Activated T-cell treated with anti-CD3 and anti-CD28 coated beads, Interleukin-2, amount 50 U/mL, for 1 hour (primary cell): Measurements from ENCODE around the gene KLHL12.

ENCODE experiments used
- DNase-seq: peaks from one replicate; pipeline ENCODE4 v3.0.0-alpha.2; 2020

The KLHL12 gene

GRCh38 chr1:202926581-202927491 lies at the start of gene KLHL12:
Gene KLHL12, minus strand, starts transcription at chr1:202927234. Its CDS starts 2,072 bp downstream, at chr1:202925162.
- peak; percentile 95 for DNase-seq

DNA sequence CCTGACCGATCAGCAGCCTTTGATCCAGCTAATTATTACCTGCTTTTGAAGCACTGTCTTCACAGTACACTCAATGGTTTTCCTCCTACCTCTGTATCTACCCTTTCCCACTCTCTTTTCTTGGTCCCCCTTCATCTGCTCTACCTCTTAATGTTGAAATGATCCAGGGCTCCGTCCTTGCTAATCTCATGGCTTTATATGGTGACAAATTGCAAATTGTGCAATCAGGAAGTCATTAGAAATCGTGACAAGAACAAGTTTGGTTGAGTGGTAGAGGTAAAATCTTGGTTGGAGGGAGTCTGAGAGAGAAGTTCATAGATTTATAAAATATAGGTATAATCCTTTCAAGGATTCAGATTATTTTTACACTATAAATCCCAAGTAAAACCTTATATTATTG lies 49.6 kb upstream of the KLHL12 start:
- no peak for DNase-seq

- no peak for DNase-seq
Observed at GRCh38 chr1:202974856-202975255, 47.8 kb upstream of the KLHL12 start.

DNA sequence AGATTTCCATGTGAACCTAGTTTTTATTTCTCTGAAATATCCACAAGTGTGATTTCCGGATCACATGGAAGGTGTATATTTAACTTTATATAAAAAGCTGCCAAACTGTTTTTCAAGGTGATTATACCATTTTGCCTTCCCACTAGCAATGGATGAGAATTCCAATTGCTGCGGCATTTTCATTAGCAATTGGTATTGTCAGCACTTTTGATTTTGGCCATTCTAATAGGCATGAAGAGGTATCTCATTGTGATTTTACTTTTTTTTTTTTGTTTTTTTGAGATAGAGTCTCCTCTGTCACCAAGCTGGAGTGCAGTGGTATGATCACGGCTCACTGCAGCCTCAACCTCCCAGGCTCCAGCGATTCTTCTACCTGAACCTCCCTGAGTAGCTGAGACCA lies 45.0 kb upstream of the KLHL12 start:
- DNase-seq: no peak

- DNase-seq: no peak
Observed at GRCh38 chr1:202968895-202969295, 41.9 kb upstream of the KLHL12 start.

DNA sequence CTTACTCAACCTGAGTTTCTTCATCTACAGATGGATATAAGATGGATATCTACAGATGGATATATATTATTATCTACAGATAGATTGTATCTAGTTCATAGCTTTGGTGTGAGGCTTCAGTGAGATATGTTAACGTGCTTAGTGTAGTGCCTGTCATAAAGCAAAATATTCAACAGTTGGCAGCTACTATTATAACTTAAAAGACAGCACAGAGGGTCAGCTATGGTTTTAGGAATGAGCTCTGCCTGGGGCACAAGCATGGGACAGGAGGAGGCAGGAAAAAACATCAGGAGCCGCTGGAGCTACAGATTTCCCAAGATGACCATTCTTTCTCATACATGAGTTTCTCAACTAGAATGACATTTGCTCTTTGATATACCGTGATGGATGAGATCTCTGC lies 41.3 kb upstream of the KLHL12 start:
- no peak for DNase-seq

DNA sequence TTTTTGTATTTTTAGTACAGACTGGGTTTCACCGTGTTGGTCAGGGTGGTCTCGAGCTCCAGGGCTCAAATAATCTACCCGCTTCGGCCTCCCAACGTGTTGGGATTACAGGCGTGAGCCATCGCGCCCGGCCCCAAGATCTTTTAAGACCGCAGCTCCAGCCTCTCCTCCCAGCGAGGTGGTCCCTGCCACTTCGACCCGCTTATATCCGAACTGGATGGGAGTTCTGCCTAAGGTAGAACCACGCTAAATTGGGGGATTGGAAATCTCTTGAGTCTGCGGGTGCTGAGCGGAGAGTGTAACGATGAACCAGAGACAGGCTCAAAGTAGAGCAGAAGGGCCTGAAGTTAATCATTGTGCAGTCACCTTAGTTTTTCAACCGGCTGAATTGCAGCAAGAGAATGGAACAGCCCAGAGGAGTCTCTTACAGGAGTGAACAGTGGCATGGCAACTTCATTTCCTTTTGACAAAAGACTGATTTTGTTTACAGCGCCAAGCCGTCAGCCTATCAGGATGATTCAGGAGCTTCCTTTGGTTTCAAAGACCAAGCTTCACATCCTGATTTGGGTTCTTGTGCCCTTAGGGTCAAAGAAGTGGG lies 40.7 kb upstream of the KLHL12 start:
- DNase-seq: no peak

DNA sequence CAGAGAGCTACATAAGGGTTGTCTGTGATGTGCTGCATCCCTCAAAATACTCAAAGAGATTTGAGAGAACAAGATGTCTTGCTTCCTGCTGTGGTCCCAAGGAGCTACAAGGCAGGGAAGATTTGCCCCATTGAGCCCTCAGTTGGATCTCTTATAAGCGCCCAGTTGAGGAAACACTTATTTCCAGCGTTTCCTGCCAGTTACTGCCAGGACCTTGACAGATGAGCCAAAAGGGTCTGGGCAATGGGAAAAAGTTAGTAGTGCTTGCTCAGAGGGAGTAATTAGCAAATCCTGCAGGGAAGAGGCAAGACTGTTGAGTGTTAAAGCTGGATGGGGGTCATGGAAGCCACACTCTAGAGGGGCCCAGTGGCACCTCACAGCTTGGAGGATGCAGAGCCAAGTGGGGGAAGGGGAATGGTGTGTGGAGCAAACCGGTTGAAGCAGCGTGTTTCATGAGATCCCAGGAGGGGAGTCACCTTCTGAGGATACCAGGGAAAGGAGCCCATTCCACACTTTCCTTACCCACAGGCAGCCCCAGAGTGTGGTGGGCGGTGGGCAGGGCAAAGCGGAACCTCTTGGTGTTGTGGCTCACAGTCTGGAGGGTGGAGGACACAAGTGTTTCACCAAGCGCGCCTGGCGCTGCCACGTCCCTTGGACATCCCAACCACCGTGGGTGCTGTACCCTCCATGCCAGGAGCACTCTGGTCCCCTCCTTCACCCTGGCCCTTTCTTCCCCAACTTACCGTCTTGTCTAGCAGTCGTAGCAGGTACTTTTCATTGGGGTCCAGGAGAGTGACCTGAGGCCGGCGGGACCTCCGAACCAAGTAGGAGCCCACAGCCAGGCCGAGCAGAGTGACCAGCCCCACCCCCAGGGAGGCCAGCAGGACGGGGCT lies 39.2 kb upstream of the KLHL12 start:
- no peak for DNase-seq

GRCh38 chr1:202965422-202965821 lies 38.4 kb upstream of the KLHL12 start:
- DNase-seq: no peak

GRCh38 chr1:202964791-202965410 lies 37.9 kb upstream of the KLHL12 start:
- DNase-seq: no peak

DNA sequence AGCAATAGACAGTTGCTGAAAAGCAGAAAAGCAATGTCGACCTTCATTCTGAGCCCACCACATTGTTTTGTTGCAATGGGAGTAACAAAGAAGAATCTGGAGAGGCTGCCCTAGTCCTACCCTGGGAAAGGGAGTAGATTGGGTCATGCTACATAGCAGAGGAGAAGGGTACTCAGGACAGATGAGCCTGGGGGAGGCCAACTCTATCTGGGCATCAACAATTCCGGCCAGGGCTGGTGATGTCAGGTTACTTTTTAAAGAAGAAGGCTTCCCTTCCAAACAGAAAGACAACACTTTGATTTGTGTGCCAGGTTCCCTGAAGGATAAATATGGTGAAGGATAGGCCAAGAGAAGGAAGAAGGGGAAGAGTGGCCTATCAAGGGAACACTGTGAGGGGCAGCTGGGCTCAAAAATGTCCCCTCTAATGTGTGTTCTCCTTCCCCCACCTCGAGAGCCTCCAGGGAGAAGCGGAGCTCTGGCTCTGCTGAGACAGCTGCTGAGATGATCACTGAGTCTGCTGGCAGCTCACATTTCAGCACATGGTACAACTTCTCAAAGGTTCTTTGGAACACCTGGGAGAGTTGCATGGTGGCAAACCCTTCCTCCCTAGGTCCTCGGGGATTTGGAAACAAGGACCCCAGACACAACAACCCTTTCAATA lies 34.3 kb upstream of the KLHL12 start:
- no peak for DNase-seq

DNA sequence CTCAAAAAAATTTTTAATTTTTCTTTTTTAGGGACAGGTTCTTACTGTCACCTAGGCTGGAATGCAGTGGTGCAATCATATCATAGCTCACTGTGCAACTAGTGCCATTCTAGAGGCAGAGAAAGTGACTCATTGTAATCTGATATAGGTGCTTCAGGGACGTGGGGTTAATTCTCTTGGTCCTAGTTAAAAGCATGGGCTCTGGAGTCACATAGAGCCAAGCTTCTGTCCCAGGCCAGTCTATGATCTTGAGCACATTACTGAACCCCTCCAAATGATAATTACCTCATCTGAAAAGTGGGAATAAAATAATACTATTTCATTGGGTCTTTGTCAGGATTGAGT lies 32.2 kb upstream of the KLHL12 start:
- no peak for DNase-seq

GRCh38 chr1:202958544-202959275 lies 31.7 kb upstream of the KLHL12 start:
- DNase-seq: no peak

- DNase-seq: peak; percentile 97
Observed at GRCh38 chr1:202957733-202958543, 30.9 kb upstream of the KLHL12 start, which contains the start of gene ADIPOR1. Gene ADIPOR1, minus strand, starts transcription at chr1:202958312. Its CDS starts 7,242 bp downstream, at chr1:202951070.

- no peak for DNase-seq
Observed at GRCh38 chr1:202956969-202957368, 29.9 kb upstream of the KLHL12 start.

- DNase-seq: no peak
Observed at GRCh38 chr1:202954057-202954745, 27.2 kb upstream of the KLHL12 start.

DNA sequence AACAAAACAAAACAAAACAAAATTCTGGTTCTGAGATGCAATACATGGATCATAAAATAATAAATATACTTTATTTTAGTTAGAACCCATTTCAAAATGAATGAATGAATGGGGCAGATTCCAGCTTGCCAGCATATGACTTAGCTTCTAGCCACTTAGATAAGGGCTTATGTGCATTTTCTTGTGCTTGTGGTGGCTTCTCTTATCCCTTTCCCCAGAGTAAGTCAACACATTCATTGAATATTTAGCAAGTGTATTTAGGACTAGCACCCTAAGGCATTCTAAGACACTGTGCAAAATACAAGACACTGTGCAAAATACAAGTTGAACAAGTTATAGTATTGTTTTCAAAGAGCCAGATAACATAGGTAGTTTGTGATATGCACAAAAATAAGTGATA lies 26.4 kb upstream of the KLHL12 start:
- no peak for DNase-seq

GRCh38 chr1:202952818-202953217 lies 25.8 kb upstream of the KLHL12 start:
- DNase-seq: no peak

DNA sequence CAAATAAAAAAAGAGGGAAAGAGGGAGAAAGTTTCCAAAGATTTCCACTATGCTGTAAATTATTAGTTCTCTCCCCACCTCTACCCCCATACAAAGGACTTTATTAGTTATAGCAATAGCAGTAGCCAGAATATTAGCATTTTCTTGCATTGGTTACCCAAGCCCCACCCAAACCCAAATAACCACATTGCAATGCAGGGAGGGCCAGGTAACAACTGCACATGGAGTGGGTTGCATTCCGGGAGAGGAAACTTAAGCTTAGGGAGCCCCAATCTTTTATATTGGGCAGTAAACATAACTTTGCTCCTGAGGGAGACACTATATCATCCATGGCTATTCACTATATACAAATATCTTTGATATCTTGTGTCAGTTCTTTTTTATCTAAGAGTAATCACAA lies 25.1 kb upstream of the KLHL12 start:
- no peak for DNase-seq

DNA sequence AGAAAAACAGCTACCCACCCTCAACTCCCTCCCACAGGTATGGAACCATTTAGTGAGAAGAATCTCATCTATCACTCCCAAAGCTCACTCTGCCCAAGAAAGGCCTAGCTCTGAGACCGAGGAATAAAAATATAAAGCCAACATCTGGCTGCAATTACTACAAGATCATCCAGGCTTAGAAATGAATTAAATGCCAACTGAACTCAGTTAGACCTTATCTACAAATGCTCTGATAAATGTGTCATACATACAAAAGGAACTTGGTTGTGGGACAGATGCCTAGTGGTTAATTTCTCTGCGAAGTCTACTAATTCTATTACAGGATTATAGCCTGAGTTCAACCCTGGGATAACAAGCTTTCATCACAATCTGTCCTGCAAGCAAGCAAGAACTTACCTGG lies 24.4 kb upstream of the KLHL12 start:
- no peak for DNase-seq
